Measurements from ENCODE around the gene MBD3L5. TPM values are rescaled to one million over a fixed set of nuclear protein-coding genes. Genes with fewer than 3 reads are reported as not detected.

Gene MBD3L5
- total RNA-seq, 1 experiment from 2014 or later: not detected

GRCh38 chr19:6995054-6995453 is 35.3 kb upstream of the MBD3L5 start:
- Histone ChIP-seq H2AFZ (no peak overlapping the region), H3K4me3 (no peak overlapping the region), H3F3A (ENCODE audit: insufficient read depth, low read depth) (no peaks in the 10 kb centered on the region), H4K20me1 (ENCODE audit: insufficient read depth) (no peaks in the 10 kb centered on the region), H3K9me3 (ENCODE audit: insufficient read depth, low read depth) (no peaks in the 10 kb centered on the region), H3K4me1 (replicated peaks; ENCODE audit: insufficient read depth) (no peaks in the 10 kb centered on the region), H3K79me2 (ENCODE audit: low read depth) (no peaks in the 10 kb centered on the region), H3K27me3 (ENCODE audit: insufficient read depth, low read depth) (peaks cover 28% of the 10 kb centered on the region), H3K4me2 (no peak overlapping the region), H3K27ac (no peak overlapping the region), H3K9me2 (ENCODE audit: insufficient read depth) (no peaks in the 10 kb centered on the region), H3K36me3 (ENCODE audit: low read depth) (no peaks in the 10 kb centered on the region)
- CTCF ChIA-PET: no interaction called here
- no TSS peak for BruUV-seq (replicated peaks)
- no peak for DNase-seq
- intact Hi-C loops (cut with micrococcal nuclease; ENCODE audit: unreplicated experiment): no loop called here
- POLR2A ChIA-PET (ENCODE audit: unreplicated experiment): no interaction called here
- TF ChIP-seq CTCF (conservative IDR thresholded peaks at IDR 0.05) (no peak), EZH2 (IDR thresholded peaks at IDR 0.05; ENCODE audit: low read depth) (no peak)

- H3K4me1 ChIP-seq (replicated peaks; ENCODE audit: insufficient read depth): no peaks in the 10 kb centered on the region
- H3K9me2 ChIP-seq (ENCODE audit: insufficient read depth): no peaks in the 10 kb centered on the region
- BruUV-seq (replicated peaks): no TSS peak
- H4K20me1 ChIP-seq (ENCODE audit: insufficient read depth): no peaks in the 10 kb centered on the region
- no peak overlapping the region for H2AFZ ChIP-seq
- H3K27ac ChIP-seq: no peak overlapping the region
- DNase-seq: no peak
- peaks cover 36% of the 10 kb centered on the region for H3K27me3 ChIP-seq (ENCODE audit: insufficient read depth, low read depth)
- CTCF ChIA-PET: no interaction called here
- POLR2A ChIA-PET (ENCODE audit: unreplicated experiment): no interaction called here
- H3F3A ChIP-seq (ENCODE audit: insufficient read depth, low read depth): no peaks in the 10 kb centered on the region
- H3K4me2 ChIP-seq: no peak overlapping the region
- intact Hi-C loops (cut with micrococcal nuclease; ENCODE audit: unreplicated experiment): no loop called here
- no peaks in the 10 kb centered on the region for H3K36me3 ChIP-seq (ENCODE audit: low read depth)
- no peak overlapping the region for H3K4me3 ChIP-seq
- H3K79me2 ChIP-seq (ENCODE audit: low read depth): no peaks in the 10 kb centered on the region
- H3K9me3 ChIP-seq (ENCODE audit: insufficient read depth, low read depth): no peaks in the 10 kb centered on the region
- no peak for TF ChIP-seq EZH2 (IDR thresholded peaks at IDR 0.05; ENCODE audit: low read depth)
- no peak for TF ChIP-seq CTCF (conservative IDR thresholded peaks at IDR 0.05)
Observed at GRCh38 chr19:6996810-6997209, 33.6 kb upstream of the MBD3L5 start.

- intact Hi-C loops (cut with micrococcal nuclease; ENCODE audit: unreplicated experiment): no loop called here
- no peaks in the 10 kb centered on the region for H3F3A ChIP-seq (ENCODE audit: insufficient read depth, low read depth)
- H3K27ac ChIP-seq: no peak overlapping the region
- H3K9me2 ChIP-seq (ENCODE audit: insufficient read depth): no peaks in the 10 kb centered on the region
- POLR2A ChIA-PET (ENCODE audit: unreplicated experiment): no interaction called here
- no peaks in the 10 kb centered on the region for H3K79me2 ChIP-seq (ENCODE audit: low read depth)
- BruUV-seq (replicated peaks): no TSS peak
- H4K20me1 ChIP-seq (ENCODE audit: insufficient read depth): no peaks in the 10 kb centered on the region
- H3K4me1 ChIP-seq (replicated peaks; ENCODE audit: insufficient read depth): no peaks in the 10 kb centered on the region
- no peak overlapping the region for H2AFZ ChIP-seq
- TF ChIP-seq CTCF (conservative IDR thresholded peaks at IDR 0.05) (no peak), EZH2 (IDR thresholded peaks at IDR 0.05; ENCODE audit: low read depth) (no peak)
- no peaks in the 10 kb centered on the region for H3K36me3 ChIP-seq (ENCODE audit: low read depth)
- peaks cover 38% of the 10 kb centered on the region for H3K27me3 ChIP-seq (ENCODE audit: insufficient read depth, low read depth)
- no peak overlapping the region for H3K4me2 ChIP-seq
- no peak overlapping the region for H3K4me3 ChIP-seq
- no peak for DNase-seq
- no peaks in the 10 kb centered on the region for H3K9me3 ChIP-seq (ENCODE audit: insufficient read depth, low read depth)
- CTCF ChIA-PET: interaction anchor here (0.6 kb wide), 1 partner anchor 303 kb away, joined by 8 read pairs; no protein-coding TSS in a partner anchor
Observed at GRCh38 chr19:6997679-6998445, 32.5 kb upstream of the MBD3L5 start.
